GM12878 (cell line): ENCODE data around the gene TMEM86A. TPM values are rescaled to one million over a fixed set of nuclear protein-coding genes. Genes with fewer than 3 reads are reported as not detected.

Experiments
- ATAC-seq: fragments of 200-7000 bp; cut with Tn5 transposase; 3 replicates; pipeline ENCODE4 v1.9.1; 2020; ENCODE audit warnings: mild to moderate bottlenecking, moderate library complexity
- BruUV-seq: library from RNA; stranded (reverse); fragments of 400-500 nt; replicated peaks from 2 replicates; lab custom pipeline; 2021; lab: Mats Ljungman, UMichigan
- CTCF ChIA-PET: fragments of 300-600 bp; sonication (Branson Sonifier 250); formaldehyde crosslinking; extraction: SDS; loops from one replicate; lab custom pipeline; 2021; ENCODE audit warnings: inconsistent platforms; lab: Yijun Ruan, JAX
- POLR2A ChIA-PET: fragments of 350-600 bp; formaldehyde crosslinking; extraction: SDS; loops from one replicate; lab custom pipeline; 2021; ENCODE audit warnings: inconsistent platforms; lab: Charles Lee
- RAD21 ChIA-PET: fragments of 300-600 bp; sonication (Branson Sonifier 250); formaldehyde crosslinking; loops from one replicate; lab custom pipeline; 2023; ENCODE audit warnings: antibody characterized with exemption; ENCODE audit not compliant: unreplicated experiment; lab: Charles Lee
- SMC1A ChIA-PET: fragments of 300-600 bp; sonication (Branson Sonifier 250); formaldehyde crosslinking; loops from one replicate; lab custom pipeline; 2023; ENCODE audit not compliant: unreplicated experiment, uncharacterized antibody; lab: Charles Lee
- DNase-seq: peaks from one replicate; pipeline ENCODE4 v3.0.0-alpha.2; 2011; ENCODE audit warnings: low read depth, low spot score
- FAIRE-seq: peaks from 3 replicates; lab custom pipeline; 2011; peaks lifted over from hg19 to GRCh38; lab: Jason Lieb, UNC
- H2AFZ ChIP-seq: 2 replicates; pipeline ENCODE4 v1.6.0; 2011; ENCODE audit warnings: low read depth, low read length, control low read depth; ENCODE audit not compliant: control insufficient read depth
- H3K27ac ChIP-seq: 2 replicates; pipeline ENCODE4 v1.5.1; 2011; ENCODE audit warnings: control low read depth; ENCODE audit not compliant: control insufficient read depth, insufficient read depth
- H3K27me3 ChIP-seq, 2 experiments: replicated peaks in 1 of 2; 2 replicates each; pipeline versions ENCODE4 v1.6.0 to v1.6.1; 2011; ENCODE audit warnings: low read length in 1 of 2; ENCODE audit not compliant: control insufficient read depth in 2 of 2, insufficient read depth in 2 of 2
- H3K36me3 ChIP-seq, 2 experiments: 2 replicates each; pipeline ENCODE4 v1.5.1; 2011; ENCODE audit warnings: low read length in 1 of 2; ENCODE audit not compliant: control insufficient read depth in 2 of 2, insufficient read depth in 2 of 2
- H3K4me1 ChIP-seq: 2 replicates; pipeline ENCODE4 v1.6.1; 2011; ENCODE audit warnings: mild to moderate bottlenecking, low read length, moderate library complexity, mixed read lengths; ENCODE audit not compliant: control insufficient read depth, insufficient read depth
- H3K4me2 ChIP-seq: 2 replicates; pipeline ENCODE4 v1.6.0; 2011; ENCODE audit warnings: control low read depth; ENCODE audit not compliant: control insufficient read depth, insufficient read depth
- H3K4me3 ChIP-seq: fragments of 200-600 bp; sonication (generic); 2 replicates; pipeline ENCODE4 v1.5.1; 2016
- H3K79me2 ChIP-seq: 2 replicates; pipeline ENCODE4 v1.6.0; 2011; ENCODE audit warnings: low read length; ENCODE audit not compliant: control insufficient read depth, insufficient read depth
- H3K9ac ChIP-seq: 2 replicates; pipeline ENCODE4 v1.8.0; 2011; ENCODE audit warnings: low read length, control low read depth, mixed read lengths; ENCODE audit not compliant: control insufficient read depth, insufficient read depth
- H3K9me3 ChIP-seq: replicated peaks from 3 replicates; pipeline ENCODE4 v1.5.1; 2011; ENCODE audit warnings: mild to moderate bottlenecking, low read length; ENCODE audit not compliant: control insufficient read depth, insufficient read depth
- H4K20me1 ChIP-seq: 2 replicates; pipeline ENCODE4 v1.6.0; 2011; ENCODE audit not compliant: control insufficient read depth, insufficient read depth
- BHLHE40 ChIP-seq, 2 experiments: fragments of 450-650 bp in 1 of 2; IDR thresholded peaks; 2 replicates each; pipeline ENCODE4 v1.6.1; 2011 to 2017; ENCODE audit warnings: low read depth in 2 of 2, borderline replicate concordance in 1 of 2, improper control_type of control experiment in 1 of 2, low read length in 1 of 2, mild to moderate bottlenecking in 1 of 2
- CTCF ChIP-seq, 3 experiments: IDR thresholded peaks in 2 of 3; conservative IDR thresholded peaks in 1 of 3; 2 replicates each; pipeline ENCODE4 v1.5.1; 2011; ENCODE audit warnings: low read depth in 3 of 3, low read length in 3 of 3, mild to moderate bottlenecking in 3 of 3, control low read depth in 2 of 3, moderate library complexity in 2 of 3, inconsistent platforms in 1 of 3, mixed read lengths in 1 of 3; ENCODE audit not compliant: control insufficient read depth in 2 of 3, insufficient read depth in 1 of 3; ENCODE audit errors: extremely low read depth in 1 of 3
- MYC ChIP-seq: IDR thresholded peaks from 2 replicates; pipeline ENCODE4 v1.6.1; 2011; ENCODE audit warnings: mild to moderate bottlenecking, low read length, moderate library complexity, inconsistent platforms; ENCODE audit not compliant: insufficient read depth, insufficient replicate concordance, insufficient read length, severe bottlenecking
- NFXL1 ChIP-seq: fragments of 450-650 bp; IDR thresholded peaks from 2 replicates; pipeline ENCODE4 v1.6.1; 2017; ENCODE audit warnings: antibody characterized with exemption, mild to moderate bottlenecking, borderline replicate concordance
- PAX8 ChIP-seq: fragments of 450-650 bp; IDR thresholded peaks from 2 replicates; pipeline ENCODE4 v1.6.1; 2017; ENCODE audit warnings: mild to moderate bottlenecking, moderate library complexity
- SIX5 ChIP-seq: IDR thresholded peaks from 2 replicates; pipeline ENCODE4 v1.6.1; 2011; ENCODE audit warnings: mild to moderate bottlenecking, low read depth, low read length, moderate library complexity; ENCODE audit not compliant: severe bottlenecking
- ZBTB40 ChIP-seq: fragments of 450-650 bp; IDR thresholded peaks from 2 replicates; pipeline ENCODE4 v1.6.1; 2016; ENCODE audit warnings: mild to moderate bottlenecking, moderate library complexity, borderline replicate concordance
- WGBS: methylation state at CpG from one replicate; pipeline ENCODE4 v1.1.6; 2016; ENCODE audit warnings: low lambda C conversion rate; ENCODE audit not compliant: insufficient replicate concordance, insufficient coverage; ENCODE audit errors: missing lambda C conversion rate; 5-methylcytosine and 5-hydroxymethylcytosine counted together
- in situ Hi-C: fragments of 300-500 bp; cut with MboI; formaldehyde crosslinking; loops from 9 replicates; pipeline ENCODE4 v1.14.3; 2018; ENCODE audit warnings: mixed read lengths
- intact Hi-C: fragments of 100-400 bp; cut with micrococcal nuclease; formaldehyde crosslinking; loops from one replicate; pipeline ENCODE4 v1.14.2; 2022; ENCODE audit not compliant: unreplicated experiment
- polyA plus RNA-seq, 11 experiments: library from polyadenylated mRNA; depleted of rRNA in 4 of 11; unstranded in 6 of 11; stranded (reverse) in 5 of 11; fragments of >200 nt; fragmentation: Nextera tagmentation in 4 of 11; fragmentation: Illumina TruSeq in 1 of 11; extraction: Ambion mirVana in 4 of 11; extraction: Trizol in 1 of 11; gene quantifications; 1 replicate in 1 of 11; 2 replicates in 10 of 11; pipeline versions ENCODE4 v1.2.1 to v1.2.3, GENCODE V29; 2011 to 2016; ENCODE audit warnings: inconsistent platforms in 2 of 11, missing spikeins in 2 of 11, low read depth in 1 of 11
- total RNA-seq, 4 experiments: library from RNA; depleted of rRNA in 3 of 4; stranded (reverse); fragments of >200 nt in 3 of 4; fragmentation: Illumina TruSeq in 1 of 4; extraction: Trizol in 1 of 4; gene quantifications; 2 replicates each; pipeline versions ENCODE4 v1.2.1 to v1.2.3, GENCODE V29; 2013 to 2021

The TMEM86A gene
- total and polyA plus RNA-seq, 10 of the 15 experiments (the other 5 are each of a cell fraction or from before 2014, with no cell fraction given), result 0.01 to 0.11 (median 0.06) TPM; not detected in 7

- Histone ChIP-seq H3K9ac (no peak overlapping the region), H3K4me3 (no peak overlapping the region), H3K4me1 (no peaks in the 10 kb centered on the region), H3K79me2 (no peaks in the 10 kb centered on the region), H3K4me2 (no peak overlapping the region), H2AFZ (no peak overlapping the region), H3K9me3 (no peaks in the 10 kb centered on the region)
- DNase-seq (no peak), FAIRE-seq (no peak)
- TF ChIP-seq BHLHE40 (IDR thresholded peaks at IDR 0.05; ENCODE audit: borderline replicate concordance in 1 of 2, low read depth in 2 of 2, low read length in 1 of 2) (no peak), CTCF (IDR thresholded peaks at IDR 0.05 in 2 of 3, conservative IDR thresholded peaks at IDR 0.05 in 1 of 3; ENCODE audit: control insufficient read depth in 2 of 3, extremely low read depth in 1 of 3, insufficient read depth in 1 of 3, low read depth in 3 of 3, low read length in 3 of 3) (0 out of 6 replicates have a peak, but pooled peaks of 1 of the 3 experiments have one; percentile 7)
- TF ChIP-seq, all 136 proteins: peak for 1
- Histone ChIP-seq H4K20me1 (no peaks in the 10 kb centered on the region), H3K36me3 (no peaks in the 10 kb centered on the region), H3K27me3 (no peaks in the 10 kb centered on the region), H3K27ac (no peak overlapping the region)
- no peak for ATAC-seq
- ChIA-PET POLR2A (no interaction called here), RAD21 (interaction anchor here (2.8 kb wide), 1 partner anchor 23 kb away, joined by 8 read pairs; no protein-coding TSS in a partner anchor), CTCF (interaction anchor here (0.9 to 19.6 kb wide), 5 partner anchors 10 to 109 kb away, joined by 3 to 494 read pairs (median 21); partner anchors contain the start of gene IGSF22), SMC1A (interaction anchor here (1.2 kb wide), 1 partner anchor 9 kb away, joined by 3 read pairs; no protein-coding TSS in a partner anchor)
- in situ Hi-C loops, result no loop called here
- intact Hi-C loops, result no loop called here
- 40% methylated on average over 3 of the region's 3 CpGs for WGBS
- BruUV-seq, result no TSS peak
Measured at GRCh38 chr11:18741783-18742182, 43.2 kb downstream of the TMEM86A start.

GRCh38 chr11:18743365-18743764 lies 44.8 kb downstream of the TMEM86A start:
- BruUV-seq, result no TSS peak
- DNase-seq, result no peak
- Histone ChIP-seq H3K36me3 (no peaks in the 10 kb centered on the region), H4K20me1 (no peaks in the 10 kb centered on the region), H3K27me3 (no peaks in the 10 kb centered on the region), H3K79me2 (no peaks in the 10 kb centered on the region), H3K4me1 (no peaks in the 10 kb centered on the region), H3K9me3 (no peaks in the 10 kb centered on the region), H3K9ac (no peak overlapping the region), H3K27ac (no peak overlapping the region), H2AFZ (no peak overlapping the region), H3K4me3 (no peak overlapping the region), H3K4me2 (no peak overlapping the region)
- no peak; the same call in 2 of the 3 replicates for ATAC-seq
- intact Hi-C loops (no loop called here), in situ Hi-C loops (no loop called here)
- ChIA-PET CTCF (interaction anchor here (0.8 to 19.6 kb wide), 7 partner anchors 12 to 499 kb away, joined by 3 to 494 read pairs (median 11); partner anchors contain the start of gene IGSF22), POLR2A (no interaction called here), RAD21 (interaction anchor here (1.8 kb wide), 1 partner anchor 32 kb away, joined by 4 read pairs; no protein-coding TSS in a partner anchor), SMC1A (interaction anchor here (1.0 to 1.4 kb wide), 3 partner anchors 21 to 25 kb away, joined by 4 read pairs; no protein-coding TSS in a partner anchor)
- WGBS, result 46% methylated on average over 10 of the region's 10 CpGs
- FAIRE-seq, result no peak
- TF ChIP-seq ZBTB40, result no peak
- TF ChIP-seq SIX5, result no peak
- no peak for TF ChIP-seq PAX8
- no peak for TF ChIP-seq NFXL1
- TF ChIP-seq MYC, result no peak
